Gastrocnemius medialis (tissue), 4 donors: ENCODE data around the gene VDAC1. TPM values are rescaled to one million over a fixed set of nuclear protein-coding genes. Genes with fewer than 3 reads are reported as not detected.

Source experiments
- ATAC-seq, 2 donors: fragments of 150-250 bp; one replicate each; pipeline ENCODE4 v1.9.1; 2016
- DNase-seq, 2 donors: peaks; one replicate each; pipeline ENCODE4 v3.0.0-alpha.2; 2019
- H3K27ac ChIP-seq, 4 donors: fragments of 200-600 bp; sonication (generic); 1 replicate in 1 of 4; 2 replicates in 3 of 4; pipeline ENCODE4 v1.5.1; 2016 to 2018; ENCODE audit warnings: mild to moderate bottlenecking in 2 of 4, moderate library complexity in 1 of 4
- H3K27me3 ChIP-seq, 3 donors: fragments of 200-600 bp; sonication (generic) in 2 of 3; 1 replicate in 1 of 3; 2 replicates in 2 of 3; pipeline versions ENCODE4 v1.5.1 to v1.6.0; 2016 to 2019; ENCODE audit warnings: mild to moderate bottlenecking in 1 of 3, moderate library complexity in 1 of 3
- H3K36me3 ChIP-seq, 2 donors: fragments of 200-600 bp; sonication (generic) in 1 of 2; one replicate each; pipeline ENCODE4 v1.5.1; 2017 to 2018
- H3K4me1 ChIP-seq, 2 donors: fragments of 200-600 bp; sonication (generic) in 1 of 2; one replicate each; pipeline ENCODE4 v1.5.1; 2016 to 2017; ENCODE audit warnings: mild to moderate bottlenecking in 2 of 2
- H3K4me3 ChIP-seq, 4 donors: fragments of 200-600 bp; sonication (generic) in 3 of 4; 1 replicate in 1 of 4; 2 replicates in 3 of 4; pipeline ENCODE4 v1.5.1; 2016 to 2019; ENCODE audit warnings: mild to moderate bottlenecking in 2 of 4
- H3K9me3 ChIP-seq, 3 donors: fragments of 200-600 bp; sonication (generic) in 2 of 3; 1 replicate in 1 of 3; 2 replicates in 2 of 3; pipeline ENCODE4 v1.5.1; 2016 to 2019
- POLR2A ChIP-seq, 2 donors: fragments of 450-650 bp; IDR thresholded peaks; one replicate each; pipeline ENCODE4 v1.6.1; 2017; ENCODE audit warnings: antibody characterized with exemption in 2 of 2, mild to moderate bottlenecking in 2 of 2, moderate library complexity in 2 of 2
- in situ Hi-C, 4 donors: fragments of 200-750 bp; cut with MboI; loops; one replicate each; pipeline versions ENCODE4 v1.15.0 to v1.8.0; 2017; ENCODE audit warnings: low sequenced_read_pairs in 4 of 4
- intact Hi-C: fragments of 100-400 bp; cut with DNase I; formaldehyde crosslinking; loops from one replicate; pipeline ENCODE4 v1.15.1; 2023; ENCODE audit warnings: low total_unique reads
- total RNA-seq, 4 donors: library from RNA; depleted of rRNA; stranded (reverse); fragments of >200 nt; gene quantifications; one replicate each; pipeline versions ENCODE4 v1.1.0 to v1.2.3, GENCODE V29; 2016
- TF ChIP-seq, protein P1 (sequence below), 5 experiments: fragments of 450-650 bp in 3 of 5; fragments of 200-600 bp in 2 of 5; sonication (generic) in 2 of 5; IDR thresholded peaks in 4 of 5; conservative IDR thresholded peaks in 1 of 5; 1 replicate in 4 of 5; 2 replicates in 1 of 5; pipeline ENCODE4 v1.5.1; 2016 to 2019; ENCODE audit warnings: antibody characterized with exemption in 5 of 5, mild to moderate bottlenecking in 3 of 5, moderate library complexity in 3 of 5

The VDAC1 gene
- total RNA-seq, 4 donors from 2014 or later = 412 to 611 (median 495) TPM

DNA sequence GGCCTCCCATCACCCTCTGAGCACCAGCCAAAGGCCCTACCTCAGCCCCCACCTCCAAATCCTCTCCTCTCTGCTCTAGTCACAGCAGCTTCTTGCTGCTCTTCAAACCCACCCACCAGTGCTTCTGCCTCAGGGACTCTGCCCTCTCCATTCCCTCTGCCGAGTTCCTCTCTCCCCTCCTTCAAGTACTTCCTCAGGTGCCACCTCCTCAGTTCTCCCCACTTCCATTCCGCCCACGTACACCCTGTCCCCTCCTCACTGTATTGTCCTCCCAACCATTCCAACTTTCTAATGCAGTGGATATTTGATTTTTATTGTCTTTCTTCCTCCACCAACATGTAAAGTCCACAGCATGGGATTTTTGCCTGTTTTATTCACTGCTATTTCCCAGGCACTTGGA, 79.5 kb downstream of the VDAC1 start:
- Histone ChIP-seq H3K4me3 (no peak overlapping the region), H3K9me3 (no peaks in the 10 kb centered on the region), H3K4me1 (no peaks in the 10 kb centered on the region), H3K27ac (no peak overlapping the region), H3K27me3 (no peaks in the 10 kb centered on the region), H3K36me3 (no peaks in the 10 kb centered on the region)
- ATAC-seq = no peak
- intact Hi-C loops = no loop called here
- TF ChIP-seq, protein P1, sequence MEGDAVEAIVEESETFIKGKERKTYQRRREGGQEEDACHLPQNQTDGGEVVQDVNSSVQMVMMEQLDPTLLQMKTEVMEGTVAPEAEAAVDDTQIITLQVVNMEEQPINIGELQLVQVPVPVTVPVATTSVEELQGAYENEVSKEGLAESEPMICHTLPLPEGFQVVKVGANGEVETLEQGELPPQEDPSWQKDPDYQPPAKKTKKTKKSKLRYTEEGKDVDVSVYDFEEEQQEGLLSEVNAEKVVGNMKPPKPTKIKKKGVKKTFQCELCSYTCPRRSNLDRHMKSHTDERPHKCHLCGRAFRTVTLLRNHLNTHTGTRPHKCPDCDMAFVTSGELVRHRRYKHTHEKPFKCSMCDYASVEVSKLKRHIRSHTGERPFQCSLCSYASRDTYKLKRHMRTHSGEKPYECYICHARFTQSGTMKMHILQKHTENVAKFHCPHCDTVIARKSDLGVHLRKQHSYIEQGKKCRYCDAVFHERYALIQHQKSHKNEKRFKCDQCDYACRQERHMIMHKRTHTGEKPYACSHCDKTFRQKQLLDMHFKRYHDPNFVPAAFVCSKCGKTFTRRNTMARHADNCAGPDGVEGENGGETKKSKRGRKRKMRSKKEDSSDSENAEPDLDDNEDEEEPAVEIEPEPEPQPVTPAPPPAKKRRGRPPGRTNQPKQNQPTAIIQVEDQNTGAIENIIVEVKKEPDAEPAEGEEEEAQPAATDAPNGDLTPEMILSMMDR (IDR thresholded peaks at IDR 0.05 in 4 of 5, conservative IDR thresholded peaks at IDR 0.05 in 1 of 5) = no peak
- TF ChIP-seq POLR2A (IDR thresholded peaks at IDR 0.05) = no peak
- in situ Hi-C loops = no loop called here
- no peak for DNase-seq

DNA sequence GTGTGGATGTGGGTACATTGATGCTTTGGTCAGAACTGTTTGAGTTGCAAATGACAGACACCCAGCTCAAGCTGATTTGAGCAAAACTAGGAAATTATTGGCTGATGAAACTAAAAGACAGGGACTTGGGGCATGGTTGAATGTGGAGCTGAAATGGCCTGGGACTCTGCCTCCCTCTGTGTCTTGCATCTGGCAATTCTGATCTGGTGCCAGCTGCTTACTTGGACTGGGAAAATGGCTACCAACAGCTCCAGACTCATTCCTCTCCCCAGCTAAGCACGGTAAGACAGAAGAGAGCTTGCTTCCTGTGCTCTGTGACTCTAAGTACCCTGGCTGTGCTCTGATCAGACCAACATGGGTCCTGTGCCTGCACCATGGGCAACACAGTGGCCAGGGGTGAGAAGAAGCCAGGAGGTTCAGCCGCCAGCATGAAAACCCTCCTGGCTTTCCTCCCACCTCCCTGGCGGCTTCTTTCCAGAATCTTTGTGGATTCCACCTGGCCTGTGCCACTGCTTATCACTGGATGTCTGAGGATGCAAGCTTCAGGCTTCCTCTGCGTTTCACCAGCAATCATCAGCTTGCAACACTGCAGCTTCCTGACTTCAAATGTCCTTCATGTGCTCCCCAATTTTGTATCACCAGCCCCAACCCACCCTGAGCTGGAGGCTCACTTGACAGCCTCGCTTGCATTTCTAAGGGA, 80.4 kb downstream of the VDAC1 start:
- DNase-seq (no peak), ATAC-seq (no peak)
- TF ChIP-seq, protein P1 (IDR thresholded peaks at IDR 0.05 in 4 of 5, conservative IDR thresholded peaks at IDR 0.05 in 1 of 5) = no peak
- TF ChIP-seq POLR2A (IDR thresholded peaks at IDR 0.05) = no peak
- Histone ChIP-seq H3K27me3 (no peaks in the 10 kb centered on the region), H3K9me3 (no peaks in the 10 kb centered on the region), H3K36me3 (no peaks in the 10 kb centered on the region), H3K27ac (no peak overlapping the region), H3K4me1 (no peaks in the 10 kb centered on the region), H3K4me3 (no peak overlapping the region)
- in situ Hi-C loops = no loop called here
- intact Hi-C loops = no loop called here

DNA sequence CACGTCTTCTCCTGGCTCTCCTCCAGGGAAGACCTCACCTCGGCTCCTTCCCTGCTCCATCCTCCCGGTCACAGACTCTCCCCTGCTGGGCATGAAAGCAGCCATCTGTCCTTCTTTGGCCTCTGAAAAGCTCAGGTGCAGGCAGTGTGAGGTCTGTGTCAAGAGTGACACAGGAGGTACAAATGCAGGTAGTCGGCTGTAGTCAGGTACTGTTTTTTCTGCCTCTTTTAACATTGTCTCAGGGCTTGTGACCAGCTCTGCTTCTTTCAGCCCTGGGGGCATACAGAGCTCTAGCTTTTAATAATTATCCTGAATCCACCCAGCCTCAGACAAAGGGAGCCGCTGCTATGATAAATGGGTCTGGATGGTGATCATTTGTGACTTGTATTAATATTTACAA, 82.8 kb downstream of the VDAC1 start:
- H3K4me3 ChIP-seq = no peak overlapping the region
- intact Hi-C loops = no loop called here
- no peak overlapping the region for H3K27ac ChIP-seq
- ATAC-seq = no peak
- no peaks in the 10 kb centered on the region for H3K27me3 ChIP-seq
- H3K36me3 ChIP-seq = no peaks in the 10 kb centered on the region
- no peaks in the 10 kb centered on the region for H3K9me3 ChIP-seq
- TF ChIP-seq, protein P1 (IDR thresholded peaks at IDR 0.05 in 4 of 5, conservative IDR thresholded peaks at IDR 0.05 in 1 of 5) = no peak
- TF ChIP-seq POLR2A (IDR thresholded peaks at IDR 0.05) = no peak
- in situ Hi-C loops = no loop called here
- H3K4me1 ChIP-seq = no peaks in the 10 kb centered on the region
- DNase-seq = no peak

Other genes starting within 250 kb of the VDAC1 start
- gene C5orf15, start 36.4 kb downstream of the VDAC1 start, total RNA-seq = 10 to 100 TPM; 18.7 to 30.3 (median 24.4) TPM
- 1 to 10 TPM in 1 of 4 donors, under 1 TPM in 3; 0.25 to 2.1 (median 0.66) TPM for gene TCF7, start 109.7 kb upstream of the VDAC1 start, total RNA-seq
- gene SKP1, start 172.0 kb upstream of the VDAC1 start, total RNA-seq = 100 to 1,000 TPM; 318 to 499 (median 476) TPM
- gene PPP2CA, start 221.1 kb upstream of the VDAC1 start, total RNA-seq = 100 to 1,000 TPM in 3 of 4 donors, 10 to 100 TPM in 1; 90.2 to 179 (median 155) TPM